B cell (primary cell): Measurements from ENCODE around the gene DNAJC25.

Experiments
- EZH2 ChIP-seq: IDR thresholded peaks from 2 replicates; pipeline ENCODE4 v1.6.1; 2012; ENCODE audit warnings: borderline replicate concordance, low read depth, mild to moderate bottlenecking, moderate library complexity, low read length; ENCODE audit not compliant: insufficient read depth, poor library complexity, severe bottlenecking
- TF ChIP-seq, protein P1 (sequence below): fragments of 200-600 bp; IDR thresholded peaks from one replicate; pipeline ENCODE4 v1.8.0; 2022; ENCODE audit warnings: antibody characterized with exemption, mild to moderate bottlenecking

DNA sequence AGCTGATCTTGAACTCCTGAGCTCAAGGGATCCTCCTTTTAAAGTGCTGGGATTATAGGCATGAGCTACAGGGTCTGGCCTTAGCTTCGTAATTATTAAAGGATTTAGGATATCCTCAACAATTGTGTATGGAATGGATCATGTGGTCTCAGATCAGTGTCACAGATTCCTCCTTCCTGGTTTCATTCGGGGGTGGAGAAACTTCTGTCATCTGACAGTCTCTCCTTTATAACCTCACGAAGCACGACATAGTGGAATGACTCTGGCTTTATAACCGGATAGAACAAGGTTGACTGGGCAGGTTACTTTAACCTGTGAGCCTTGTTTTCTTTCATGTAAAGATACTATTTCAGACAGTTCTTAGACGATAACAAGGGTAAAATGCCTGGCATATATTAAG lies 25.9 kb downstream of the DNAJC25 start:
- TF ChIP-seq, protein P1, sequence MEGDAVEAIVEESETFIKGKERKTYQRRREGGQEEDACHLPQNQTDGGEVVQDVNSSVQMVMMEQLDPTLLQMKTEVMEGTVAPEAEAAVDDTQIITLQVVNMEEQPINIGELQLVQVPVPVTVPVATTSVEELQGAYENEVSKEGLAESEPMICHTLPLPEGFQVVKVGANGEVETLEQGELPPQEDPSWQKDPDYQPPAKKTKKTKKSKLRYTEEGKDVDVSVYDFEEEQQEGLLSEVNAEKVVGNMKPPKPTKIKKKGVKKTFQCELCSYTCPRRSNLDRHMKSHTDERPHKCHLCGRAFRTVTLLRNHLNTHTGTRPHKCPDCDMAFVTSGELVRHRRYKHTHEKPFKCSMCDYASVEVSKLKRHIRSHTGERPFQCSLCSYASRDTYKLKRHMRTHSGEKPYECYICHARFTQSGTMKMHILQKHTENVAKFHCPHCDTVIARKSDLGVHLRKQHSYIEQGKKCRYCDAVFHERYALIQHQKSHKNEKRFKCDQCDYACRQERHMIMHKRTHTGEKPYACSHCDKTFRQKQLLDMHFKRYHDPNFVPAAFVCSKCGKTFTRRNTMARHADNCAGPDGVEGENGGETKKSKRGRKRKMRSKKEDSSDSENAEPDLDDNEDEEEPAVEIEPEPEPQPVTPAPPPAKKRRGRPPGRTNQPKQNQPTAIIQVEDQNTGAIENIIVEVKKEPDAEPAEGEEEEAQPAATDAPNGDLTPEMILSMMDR = no peak
- TF ChIP-seq EZH2 = no peak
